Right atrium auricular region (tissue), 2 donors: ENCODE measurements around the gene ULK3. TPM values are rescaled to one million over a fixed set of nuclear protein-coding genes. Genes with fewer than 3 reads are reported as not detected.

Experiments
- DNase-seq: peaks from one replicate; pipeline ENCODE4 v3.0.0-alpha.2; 2019; ENCODE audit warnings: low spot score
- H3K27ac ChIP-seq, 2 donors: fragments of 200-600 bp; sonication (generic); 1 replicate in 1 of 2; 2 replicates in 1 of 2; pipeline ENCODE4 v1.5.1; 2016 to 2019
- H3K27me3 ChIP-seq, 2 donors: fragments of 200-600 bp; sonication (generic); one replicate each; pipeline versions ENCODE4 v1.5.1 to v1.6.0; 2017 to 2019
- H3K36me3 ChIP-seq: fragments of 200-600 bp; sonication (generic); one replicate; pipeline ENCODE4 v1.5.1; 2016
- H3K4me1 ChIP-seq, 2 donors: fragments of 200-600 bp; sonication (generic); one replicate each; pipeline versions ENCODE4 v1.5.1 to v1.6.0; 2017 to 2019
- H3K4me3 ChIP-seq, 2 donors: fragments of 200-600 bp; sonication (generic); 1 replicate in 1 of 2; 2 replicates in 1 of 2; pipeline ENCODE4 v1.5.1; 2017 to 2019; ENCODE audit warnings: mild to moderate bottlenecking in 1 of 2, moderate library complexity in 1 of 2
- H3K9me3 ChIP-seq, 2 donors: fragments of 200-600 bp; sonication (generic); one replicate each; pipeline ENCODE4 v1.5.1; 2019
- CTCF ChIP-seq, 2 donors: fragments of 200-600 bp; sonication (generic); IDR thresholded peaks; one replicate each; pipeline ENCODE4 v1.5.1; 2019; ENCODE audit warnings: antibody characterized with exemption in 2 of 2
- total RNA-seq, 2 donors: library from RNA; depleted of rRNA; stranded (reverse); fragments of >200 nt; gene quantifications; one replicate each; pipeline ENCODE4 v1.1.0, GENCODE V29; 2016

ULK3 gene
- total RNA-seq, 2 donors from 2014 or later, result 38.1 to 42.9 TPM

DNA sequence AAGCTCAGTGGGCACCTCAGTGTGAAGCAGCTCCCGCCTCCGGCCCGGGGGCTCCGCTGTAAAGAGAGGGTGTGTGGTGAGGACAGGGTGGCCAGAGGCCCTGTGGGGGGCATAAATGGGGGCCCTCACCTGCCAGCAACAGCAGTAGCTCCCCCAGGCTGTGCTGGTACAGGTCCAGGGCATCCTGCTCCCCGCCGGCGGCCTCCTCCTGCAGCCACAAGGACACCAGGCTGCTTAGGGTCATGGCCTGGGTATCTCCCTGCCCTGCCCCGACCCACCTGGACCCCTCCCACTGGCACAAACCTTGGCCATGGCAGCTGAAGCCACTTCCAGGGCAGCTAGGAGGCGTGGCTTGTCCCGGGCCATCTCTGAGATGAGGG is 4.8 kb downstream of the ULK3 start:
- Histone ChIP-seq H3K36me3 (peaks cover 14% of the 10 kb centered on the region), H3K4me1 (peaks cover 0 to 14% of the 10 kb centered on the region in 2 donors), H3K9me3 (no peaks in the 10 kb centered on the region), H3K27ac (no peak overlapping the region), H3K27me3 (no peaks in the 10 kb centered on the region), H3K4me3 (no peak overlapping the region)
- DNase-seq, result no peak
- TF ChIP-seq CTCF (IDR thresholded peaks at IDR 0.05), result no peak

- Histone ChIP-seq H3K36me3 (peaks cover 14% of the 10 kb centered on the region), H3K27me3 (no peaks in the 10 kb centered on the region), H3K4me3 (no peak overlapping the region), H3K27ac (no peak overlapping the region), H3K9me3 (no peaks in the 10 kb centered on the region), H3K4me1 (peaks cover 0 to 13% of the 10 kb centered on the region in 2 donors)
- no peak for DNase-seq
- no peak for TF ChIP-seq CTCF (IDR thresholded peaks at IDR 0.05)
These were observed 5.3 kb downstream of the ULK3 start for GRCh38 chr15:74837482-74838136.

DNA sequence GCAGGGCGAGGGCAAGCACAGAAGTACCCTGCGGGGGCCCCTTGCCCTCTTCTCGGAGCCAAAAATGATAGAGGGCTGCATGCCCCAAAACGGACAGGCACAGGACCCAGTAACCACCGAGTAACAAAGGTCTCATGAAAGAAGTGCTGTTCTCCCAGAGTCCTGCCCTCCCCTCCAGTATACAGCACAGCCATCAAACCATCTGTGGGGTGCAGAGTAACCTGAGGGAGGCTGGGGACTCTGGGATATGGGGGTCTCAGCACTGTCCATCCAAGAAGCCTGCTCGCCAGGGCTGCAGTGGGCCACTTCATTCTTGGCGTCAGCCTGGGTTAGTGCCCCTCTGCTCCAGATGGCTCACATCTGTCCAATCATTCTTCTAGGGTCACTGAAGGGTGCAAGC is 6.1 kb downstream of the ULK3 start:
- Histone ChIP-seq H3K9me3 (no peaks in the 10 kb centered on the region), H3K27ac (no peak overlapping the region), H3K4me1 (peaks cover 0 to 14% of the 10 kb centered on the region in 2 donors), H3K27me3 (no peaks in the 10 kb centered on the region), H3K36me3 (peaks cover 14% of the 10 kb centered on the region), H3K4me3 (no peak overlapping the region)
- DNase-seq, result no peak
- no peak for TF ChIP-seq CTCF (IDR thresholded peaks at IDR 0.05)

GRCh38 chr15:74835312-74835823 is 7.6 kb downstream of the ULK3 start:
- Histone ChIP-seq H3K9me3 (no peaks in the 10 kb centered on the region), H3K36me3 (peaks cover 14% of the 10 kb centered on the region), H3K4me3 (no peak overlapping the region), H3K27me3 (no peaks in the 10 kb centered on the region), H3K27ac (peak overlapping the region in 1 of 2 donors; percentile 1), H3K4me1 (peaks cover 0 to 20% of the 10 kb centered on the region in 2 donors)
- peak; percentile 53 to 79 for TF ChIP-seq CTCF (IDR thresholded peaks at IDR 0.05)
- DNase-seq, result peak; percentile 69

DNA sequence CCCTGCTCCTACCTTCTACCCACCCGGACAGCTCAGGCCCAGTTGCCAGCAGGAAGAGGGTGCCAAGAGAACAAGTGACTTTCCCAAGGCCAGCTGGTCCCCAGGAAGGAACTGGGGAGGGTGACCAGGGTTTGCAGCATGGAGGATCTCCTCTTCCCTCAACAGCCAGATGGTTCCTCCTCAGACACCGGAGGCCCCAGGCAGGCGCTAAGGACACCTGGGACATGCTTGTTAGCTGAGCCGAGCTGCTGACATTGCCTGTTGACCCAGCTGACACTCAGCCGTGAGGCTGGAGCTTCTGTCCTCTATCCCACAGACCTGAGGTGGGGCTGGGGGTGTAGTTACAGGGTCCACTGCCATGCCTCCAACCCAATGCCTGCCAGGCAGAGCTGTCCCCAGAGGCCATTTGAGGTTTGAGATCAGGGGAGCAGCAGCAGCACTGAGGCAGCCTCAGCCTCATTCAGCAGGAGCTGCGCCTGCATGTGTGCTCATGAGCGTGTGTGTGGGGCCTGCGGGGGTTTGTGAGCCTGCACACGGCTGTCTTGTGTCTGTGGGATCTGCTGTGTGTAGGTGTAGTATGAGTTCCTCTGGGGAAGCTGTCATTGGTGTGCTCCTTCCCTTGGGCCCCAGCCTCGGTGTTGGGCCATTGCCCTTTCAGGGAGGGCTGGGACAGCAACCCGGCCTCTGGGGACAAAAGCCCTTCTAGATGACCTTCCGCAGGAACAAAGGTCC is 9.4 kb downstream of the ULK3 start:
- Histone ChIP-seq H3K4me1 (peaks cover 0 to 20% of the 10 kb centered on the region in 2 donors), H3K27ac (no peak overlapping the region), H3K27me3 (no peaks in the 10 kb centered on the region), H3K36me3 (peaks cover 2% of the 10 kb centered on the region), H3K4me3 (no peak overlapping the region), H3K9me3 (no peaks in the 10 kb centered on the region)
- no peak for TF ChIP-seq CTCF (IDR thresholded peaks at IDR 0.05)
- DNase-seq, result no peak
